Astrocyte (in vitro differentiated cells and primary cell): ENCODE data around the gene ARNT2. TPM values are rescaled to one million over a fixed set of nuclear protein-coding genes. Genes with fewer than 3 reads are reported as not detected.

Experiments used
- DNase-seq: peaks from one replicate; pipeline ENCODE4 v3.0.0-alpha.2; 2010; ENCODE audit warnings: low read depth
- FAIRE-seq: peaks from 2 replicates; lab custom pipeline; 2011; peaks lifted over from hg19 to GRCh38; lab: Jason Lieb, UNC
- H2AFZ ChIP-seq: 2 replicates; pipeline ENCODE4 v1.6.0; 2012; ENCODE audit warnings: low read depth, low read length, inconsistent platforms
- H3K27ac ChIP-seq: 2 replicates; pipeline ENCODE4 v1.5.1; 2011; ENCODE audit warnings: low read depth, low read length, inconsistent platforms
- H3K27me3 ChIP-seq: 2 replicates; pipeline ENCODE4 v1.6.0; 2011; ENCODE audit warnings: low read length, inconsistent platforms; ENCODE audit not compliant: insufficient read depth
- H3K36me3 ChIP-seq: 2 replicates; pipeline ENCODE4 v1.5.1; 2011; ENCODE audit warnings: low read length, inconsistent platforms; ENCODE audit not compliant: insufficient read depth
- H3K4me1 ChIP-seq: 2 replicates; pipeline ENCODE4 v1.5.1; 2011; ENCODE audit warnings: low read length, inconsistent platforms; ENCODE audit not compliant: insufficient read depth
- H3K4me2 ChIP-seq: 2 replicates; pipeline ENCODE4 v1.6.0; 2012; ENCODE audit warnings: low read length, inconsistent platforms
- H3K4me3 ChIP-seq: 2 replicates; pipeline ENCODE4 v1.5.1; 2011; ENCODE audit warnings: low read depth, mild to moderate bottlenecking, low read length, inconsistent platforms; ENCODE audit not compliant: insufficient read depth
- H3K79me2 ChIP-seq: 2 replicates; pipeline ENCODE4 v1.6.0; 2012; ENCODE audit warnings: mild to moderate bottlenecking, low read length, inconsistent platforms; ENCODE audit not compliant: insufficient read depth
- H3K9ac ChIP-seq: 2 replicates; pipeline ENCODE4 v1.6.0; 2012; ENCODE audit warnings: mild to moderate bottlenecking, low read length, inconsistent platforms
- H3K9me3 ChIP-seq: 2 replicates; pipeline ENCODE4 v1.5.1; 2012; ENCODE audit warnings: low read depth, mild to moderate bottlenecking, low read length, inconsistent platforms; ENCODE audit not compliant: insufficient read depth
- H4K20me1 ChIP-seq: 2 replicates; pipeline ENCODE4 v1.6.0; 2012; ENCODE audit warnings: low read length, inconsistent platforms; ENCODE audit not compliant: insufficient read depth
- H3K27ac Mint-ChIP-seq: one replicate; pipeline ENCODE4 v1.8.0; 2021; ENCODE audit warnings: mild to moderate bottlenecking, mixed read lengths; ENCODE audit not compliant: unreplicated experiment
- H3K27me3 Mint-ChIP-seq: one replicate; pipeline ENCODE4 v1.8.0; 2021; ENCODE audit warnings: low read depth, mixed read lengths; ENCODE audit not compliant: unreplicated experiment
- H3K36me3 Mint-ChIP-seq: one replicate; pipeline ENCODE4 v1.8.0; 2021; ENCODE audit warnings: low read depth, mixed read lengths; ENCODE audit not compliant: unreplicated experiment
- H3K4me1 Mint-ChIP-seq: one replicate; pipeline ENCODE4 v1.8.0; 2021; ENCODE audit warnings: low read depth, mixed read lengths; ENCODE audit not compliant: unreplicated experiment
- H3K4me3 Mint-ChIP-seq: one replicate; pipeline ENCODE4 v1.8.0; 2021; ENCODE audit warnings: mild to moderate bottlenecking, moderate library complexity, mixed read lengths; ENCODE audit not compliant: unreplicated experiment
- H3K9me3 Mint-ChIP-seq: one replicate; pipeline ENCODE4 v1.8.0; 2021; ENCODE audit warnings: mild to moderate bottlenecking, mixed read lengths; ENCODE audit not compliant: unreplicated experiment
- EZH2 ChIP-seq: IDR thresholded peaks from 2 replicates; pipeline ENCODE4 v1.6.1; 2012; ENCODE audit warnings: mild to moderate bottlenecking, low read length, inconsistent platforms; ENCODE audit not compliant: insufficient read depth
- total RNA-seq: library from RNA; stranded (reverse); gene quantifications from 2 replicates; pipeline ENCODE4 v1.2.1, GENCODE V29; 2021
- TF ChIP-seq, protein P1 (sequence below): IDR thresholded peaks from 2 replicates; pipeline ENCODE4 v1.5.1; 2011; ENCODE audit warnings: low read depth, mild to moderate bottlenecking, inconsistent platforms, low read length, moderate library complexity; ENCODE audit not compliant: insufficient read depth

Gene ARNT2
- total RNA-seq, 1 donor from 2014 or later: 3.5 TPM

DNA sequence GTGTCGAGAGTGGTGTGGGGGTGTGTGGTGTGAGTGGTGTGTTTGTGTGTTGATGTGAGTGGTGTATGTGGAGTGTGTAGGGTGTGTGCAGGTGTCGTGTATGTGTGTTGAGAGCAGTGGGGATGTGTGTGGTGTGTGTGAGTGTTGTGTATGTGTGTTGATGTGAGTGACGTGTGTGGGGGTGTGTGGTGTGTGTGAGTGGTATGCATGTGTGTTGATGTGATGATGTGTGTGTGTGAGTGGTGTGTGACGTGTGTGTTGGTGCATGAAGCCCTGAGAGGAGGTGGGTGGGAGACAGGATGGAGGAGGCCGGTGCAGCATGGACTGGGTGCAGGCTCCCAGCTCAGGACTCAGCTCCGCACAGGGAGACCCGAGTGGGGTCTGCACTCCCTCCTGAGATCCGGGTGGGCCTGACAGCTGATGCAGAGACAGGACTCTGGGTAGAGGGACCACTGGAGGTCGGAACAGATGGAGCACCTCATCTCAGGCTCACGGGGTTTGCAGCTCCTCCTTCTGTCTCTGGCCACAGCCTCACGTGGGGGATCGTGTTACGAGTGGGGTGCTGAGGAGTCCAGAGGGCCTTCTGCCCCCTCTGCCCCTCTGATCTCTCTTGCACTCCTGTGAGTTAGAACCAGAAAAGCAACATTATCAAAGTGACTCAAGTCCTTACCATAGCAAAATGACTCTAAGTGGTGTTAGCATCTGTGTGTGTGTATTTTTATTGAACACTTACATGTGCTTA, 41.3 kb downstream of the ARNT2 start:
- H3K36me3 ChIP-seq: no peaks in the 10 kb centered on the region
- no peak overlapping the region for H2AFZ ChIP-seq
- Mint-ChIP-seq H3K4me1 (peaks cover 7% of the 10 kb centered on the region), H3K27me3 (no peaks in the 10 kb centered on the region), H3K27ac (no peak overlapping the region), H3K9me3 (no peaks in the 10 kb centered on the region), H3K4me3 (no peak overlapping the region), H3K36me3 (no peaks in the 10 kb centered on the region)
- no peak for TF ChIP-seq EZH2
- TF ChIP-seq, protein P1, sequence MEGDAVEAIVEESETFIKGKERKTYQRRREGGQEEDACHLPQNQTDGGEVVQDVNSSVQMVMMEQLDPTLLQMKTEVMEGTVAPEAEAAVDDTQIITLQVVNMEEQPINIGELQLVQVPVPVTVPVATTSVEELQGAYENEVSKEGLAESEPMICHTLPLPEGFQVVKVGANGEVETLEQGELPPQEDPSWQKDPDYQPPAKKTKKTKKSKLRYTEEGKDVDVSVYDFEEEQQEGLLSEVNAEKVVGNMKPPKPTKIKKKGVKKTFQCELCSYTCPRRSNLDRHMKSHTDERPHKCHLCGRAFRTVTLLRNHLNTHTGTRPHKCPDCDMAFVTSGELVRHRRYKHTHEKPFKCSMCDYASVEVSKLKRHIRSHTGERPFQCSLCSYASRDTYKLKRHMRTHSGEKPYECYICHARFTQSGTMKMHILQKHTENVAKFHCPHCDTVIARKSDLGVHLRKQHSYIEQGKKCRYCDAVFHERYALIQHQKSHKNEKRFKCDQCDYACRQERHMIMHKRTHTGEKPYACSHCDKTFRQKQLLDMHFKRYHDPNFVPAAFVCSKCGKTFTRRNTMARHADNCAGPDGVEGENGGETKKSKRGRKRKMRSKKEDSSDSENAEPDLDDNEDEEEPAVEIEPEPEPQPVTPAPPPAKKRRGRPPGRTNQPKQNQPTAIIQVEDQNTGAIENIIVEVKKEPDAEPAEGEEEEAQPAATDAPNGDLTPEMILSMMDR: no peak
- no peak for DNase-seq
- H3K79me2 ChIP-seq: peaks cover 6% of the 10 kb centered on the region
- H3K9me3 ChIP-seq: no peaks in the 10 kb centered on the region
- H3K4me1 ChIP-seq: no peaks in the 10 kb centered on the region
- H3K4me3 ChIP-seq: no peak overlapping the region
- FAIRE-seq: peak; percentile 23
- H3K27me3 ChIP-seq: no peaks in the 10 kb centered on the region
- peaks cover 14% of the 10 kb centered on the region for H4K20me1 ChIP-seq
- H3K27ac ChIP-seq: no peak overlapping the region
- H3K4me2 ChIP-seq: no peak overlapping the region
- H3K9ac ChIP-seq: no peak overlapping the region

GRCh38 chr15:80447077-80447476, 42.9 kb downstream of the ARNT2 start:
- no peak overlapping the region for H2AFZ ChIP-seq
- no peak overlapping the region for H3K4me2 ChIP-seq
- DNase-seq (no peak), FAIRE-seq (no peak)
- H3K27me3 ChIP-seq: no peaks in the 10 kb centered on the region
- peaks cover 6% of the 10 kb centered on the region for H3K79me2 ChIP-seq
- H3K9ac ChIP-seq: no peak overlapping the region
- H3K9me3 Mint-ChIP-seq: peaks cover 3% of the 10 kb centered on the region
- no peaks in the 10 kb centered on the region for H3K9me3 ChIP-seq
- H4K20me1 ChIP-seq: peaks cover 14% of the 10 kb centered on the region
- no peak overlapping the region for H3K4me3 Mint-ChIP-seq
- TF ChIP-seq EZH2: no peak
- TF ChIP-seq, protein P1: no peak
- no peak overlapping the region for H3K27ac Mint-ChIP-seq
- no peak overlapping the region for H3K4me3 ChIP-seq
- no peaks in the 10 kb centered on the region for H3K4me1 ChIP-seq
- peaks cover 3% of the 10 kb centered on the region for H3K4me1 Mint-ChIP-seq
- peaks cover 8% of the 10 kb centered on the region for H3K27me3 Mint-ChIP-seq
- no peaks in the 10 kb centered on the region for H3K36me3 ChIP-seq
- peaks cover 4% of the 10 kb centered on the region for H3K36me3 Mint-ChIP-seq
- H3K27ac ChIP-seq: no peak overlapping the region

- H3K27ac Mint-ChIP-seq: no peak overlapping the region
- Histone ChIP-seq H3K4me1 (peaks cover 3% of the 10 kb centered on the region), H4K20me1 (peaks cover 7% of the 10 kb centered on the region), H3K4me2 (no peak overlapping the region), H3K79me2 (peaks cover 2% of the 10 kb centered on the region), H3K36me3 (no peaks in the 10 kb centered on the region), H3K27me3 (no peaks in the 10 kb centered on the region), H3K9ac (no peak overlapping the region), H3K4me3 (no peak overlapping the region), H2AFZ (no peak overlapping the region), H3K27ac (no peak overlapping the region), H3K9me3 (no peaks in the 10 kb centered on the region)
- peaks cover 3% of the 10 kb centered on the region for H3K9me3 Mint-ChIP-seq
- DNase-seq (no peak), FAIRE-seq (no peak)
- peaks cover 4% of the 10 kb centered on the region for H3K36me3 Mint-ChIP-seq
- peaks cover 10% of the 10 kb centered on the region for H3K4me1 Mint-ChIP-seq
- H3K27me3 Mint-ChIP-seq: peaks cover 8% of the 10 kb centered on the region
- TF ChIP-seq, protein P1: no peak
- no peak overlapping the region for H3K4me3 Mint-ChIP-seq
Measured at GRCh38 chr15:80449825-80450224, 45.6 kb downstream of the ARNT2 start.
